Activated CD4-positive, alpha-beta T cell treated with anti-CD3 and anti-CD28 coated beads, Interleukin-2, Interleukin-4, amounts not matched to agents 100 ng/mL and 50 ng/mL, durations not matched to agents 16 hours and 8 hours (primary cell): ENCODE results near the gene GNAI2.
A peak's percentile ranks its signal among the peaks of the same experiment; 100 is the strongest.
"Not testable (repeated sequence)": the region's sequence is repeated elsewhere in the genome, so short reads cannot be mapped to it uniquely, and the experiment has no call there.

Source experiments
- DNase-seq: peaks from one replicate; pipeline ENCODE4 v3.0.0-alpha.2; 2020; ENCODE audit warnings: low spot score

Gene GNAI2

DNA sequence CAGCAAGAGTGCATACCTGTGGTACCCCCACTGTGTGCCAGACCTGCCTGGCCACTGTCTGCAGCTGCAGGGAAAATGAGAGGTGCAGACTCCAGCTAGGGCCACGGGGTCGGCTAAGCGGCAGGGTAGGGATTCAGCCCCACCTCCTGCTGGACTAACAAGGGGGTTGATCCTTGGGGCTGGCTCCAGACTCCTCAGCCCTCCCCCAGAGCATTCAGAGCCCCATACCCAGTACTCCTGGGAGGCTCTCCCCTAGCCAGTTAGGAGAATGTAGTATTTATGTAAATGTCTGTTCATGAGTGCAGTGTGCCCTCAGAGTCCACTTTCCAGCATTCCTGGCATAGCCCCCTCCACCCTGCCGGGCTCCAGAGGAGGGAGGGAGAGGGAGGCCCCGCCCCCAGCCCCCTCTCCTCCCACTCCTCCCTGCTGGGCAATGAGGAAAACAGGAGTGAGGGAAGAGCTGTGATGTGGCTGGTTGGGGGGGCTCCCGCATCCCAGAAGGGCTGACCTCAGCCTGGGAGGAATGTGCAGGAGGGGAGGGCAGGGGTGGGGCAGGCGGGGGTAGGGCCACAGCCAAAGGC lies 28.5 kb downstream of the GNAI2 start:
- DNase-seq, result no peak

GRCh38 chr3:50264964-50265485 lies 29.0 kb downstream of the GNAI2 start:
- DNase-seq, result no peak

DNA sequence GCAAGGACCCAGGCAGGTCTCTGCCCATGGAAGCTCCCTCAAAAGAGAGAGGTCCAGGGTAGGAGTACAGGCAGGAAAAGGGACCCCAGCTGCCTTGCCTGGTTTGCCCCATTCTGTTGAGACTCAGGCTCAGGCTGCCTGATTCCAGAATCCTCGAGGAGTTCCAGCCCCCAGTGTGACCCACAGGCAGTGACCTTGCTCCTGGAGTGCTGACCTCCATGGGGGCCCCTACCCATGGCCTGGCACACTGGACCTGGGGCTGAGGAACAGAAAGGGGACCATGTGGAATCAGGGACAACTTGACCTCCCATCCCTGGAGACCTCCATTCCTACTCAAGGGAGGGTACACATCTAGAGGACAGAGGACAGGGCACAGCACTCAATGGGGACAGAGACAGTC lies 29.6 kb downstream of the GNAI2 start:
- no peak for DNase-seq

DNA sequence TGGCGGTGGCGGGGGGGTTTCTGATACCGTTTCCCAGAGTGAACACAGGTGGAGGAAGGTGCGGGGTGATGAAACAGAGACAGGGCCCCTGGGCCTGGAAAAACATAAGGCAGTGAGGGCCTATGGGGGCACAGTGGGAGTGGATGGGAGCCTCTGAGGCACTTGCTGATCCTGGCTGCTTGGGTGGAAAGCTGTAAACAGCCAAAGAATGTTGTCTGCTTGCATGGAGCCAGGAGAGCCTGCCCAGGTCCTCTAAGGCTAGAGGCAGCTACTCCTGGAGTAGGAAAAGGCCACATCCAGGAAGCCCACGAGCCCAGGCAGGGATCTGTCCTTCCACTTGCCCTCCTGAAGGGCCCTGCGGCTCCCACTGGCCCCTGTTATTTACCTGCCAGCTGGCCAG lies 30.0 kb downstream of the GNAI2 start:
- no peak for DNase-seq

DNA sequence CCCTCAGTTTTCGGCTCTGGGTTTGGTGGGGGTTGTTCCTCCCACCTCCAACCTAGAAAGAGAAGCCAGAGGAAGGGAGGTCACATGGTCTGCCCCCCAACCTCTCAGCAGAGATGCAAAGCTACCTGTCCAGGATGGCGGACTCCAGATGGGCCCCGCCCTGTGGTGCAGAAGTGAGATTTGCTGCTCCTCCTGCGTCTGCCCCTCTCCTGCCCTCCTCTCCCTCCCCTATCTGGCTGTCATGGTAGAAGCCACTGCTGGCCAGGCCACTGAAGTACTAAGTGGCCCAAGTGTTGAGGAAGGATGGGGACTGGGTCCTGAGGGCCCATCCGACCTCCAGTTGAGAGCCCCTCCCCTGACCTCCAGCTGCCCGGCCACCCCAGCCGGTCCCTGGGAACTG lies 30.8 kb downstream of the GNAI2 start:
- DNase-seq, result no peak

- no peak for DNase-seq
Measured at GRCh38 chr3:50267280-50267913, 31.4 kb downstream of the GNAI2 start.

DNA sequence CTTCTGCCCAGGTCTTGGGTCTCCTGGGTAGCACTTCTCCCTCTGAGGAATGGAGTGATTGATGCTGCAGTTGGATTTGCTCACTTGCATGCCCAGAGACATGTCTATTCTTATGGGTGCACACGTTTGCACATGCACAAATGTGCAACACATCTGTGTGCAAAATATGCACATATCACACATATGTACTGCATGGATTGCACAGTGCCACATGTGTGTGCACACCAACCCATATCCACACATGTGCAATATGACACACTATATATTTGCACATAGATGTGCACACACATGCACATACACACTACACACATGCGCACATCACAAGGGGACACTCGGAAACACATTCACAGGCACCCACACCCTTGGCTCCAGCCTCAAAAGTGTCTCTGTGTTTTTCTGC lies 32.3 kb downstream of the GNAI2 start:
- no peak for DNase-seq

GRCh38 chr3:50268703-50269451 lies 32.9 kb downstream of the GNAI2 start, which contains the start of gene SEMA3B:
Gene SEMA3B, plus strand, starts transcription at chr3:50269147. Its CDS starts 94 bp downstream, at chr3:50269241.
- DNase-seq, result no peak

GRCh38 chr3:50269460-50269859 lies 33.5 kb downstream of the GNAI2 start:
- DNase-seq, result no peak

DNA sequence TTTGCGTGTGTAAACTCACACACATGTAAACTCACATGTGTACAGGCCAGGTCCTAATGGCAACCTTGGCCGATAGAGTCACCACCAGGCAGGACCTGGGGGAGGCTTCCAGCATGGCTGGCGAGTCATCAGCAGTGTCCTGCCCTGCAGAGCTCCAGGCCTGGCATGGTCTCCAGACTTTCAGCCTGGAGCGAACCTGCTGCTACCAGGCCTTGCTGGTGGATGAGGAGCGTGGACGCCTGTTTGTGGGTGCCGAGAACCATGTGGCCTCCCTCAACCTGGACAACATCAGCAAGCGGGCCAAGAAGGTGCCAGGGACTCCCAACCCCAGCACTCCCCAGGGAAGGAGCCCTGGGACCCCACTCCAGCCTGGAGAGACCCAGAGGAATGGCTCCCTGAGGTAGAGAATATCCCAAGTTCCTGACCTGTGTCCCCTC lies 34.0 kb downstream of the GNAI2 start:
- no peak for DNase-seq

GRCh38 chr3:50270422-50271224 lies 34.6 kb downstream of the GNAI2 start:
- no peak for DNase-seq

DNA sequence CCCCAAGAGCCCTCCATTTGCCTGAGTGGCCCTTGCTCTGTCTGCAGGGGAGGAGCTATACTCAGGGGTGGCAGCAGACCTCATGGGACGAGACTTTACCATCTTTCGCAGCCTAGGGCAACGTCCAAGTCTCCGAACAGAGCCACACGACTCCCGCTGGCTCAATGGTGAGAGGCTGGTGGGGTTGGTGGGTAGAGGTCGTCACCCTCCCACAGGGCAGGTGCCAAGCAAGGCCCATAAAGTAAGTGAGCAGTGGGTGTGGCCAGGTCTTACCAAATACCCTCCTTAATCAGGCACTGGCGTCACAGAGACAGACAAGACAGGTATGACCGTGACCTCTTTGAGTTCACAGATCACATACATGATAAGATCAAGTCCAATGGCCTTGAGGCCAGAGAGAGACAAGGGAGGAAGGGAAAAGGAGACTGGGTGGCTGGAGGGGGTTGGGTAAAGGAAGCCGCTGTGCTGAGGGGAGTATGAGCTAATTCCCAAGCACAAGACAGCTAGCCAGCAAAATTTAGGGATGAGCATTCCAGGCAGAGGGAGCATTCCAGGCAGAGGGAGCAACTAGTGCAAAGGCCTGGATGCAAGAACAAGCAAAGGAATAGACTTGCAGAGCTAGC lies 35.4 kb downstream of the GNAI2 start:
- DNase-seq, result no peak

- DNase-seq, result not testable (repeated sequence)
Measured at GRCh38 chr3:50272538-50272910, 36.5 kb downstream of the GNAI2 start.

- peak; percentile 93 for DNase-seq
Measured at GRCh38 chr3:50272911-50273688, 37.1 kb downstream of the GNAI2 start.

DNA sequence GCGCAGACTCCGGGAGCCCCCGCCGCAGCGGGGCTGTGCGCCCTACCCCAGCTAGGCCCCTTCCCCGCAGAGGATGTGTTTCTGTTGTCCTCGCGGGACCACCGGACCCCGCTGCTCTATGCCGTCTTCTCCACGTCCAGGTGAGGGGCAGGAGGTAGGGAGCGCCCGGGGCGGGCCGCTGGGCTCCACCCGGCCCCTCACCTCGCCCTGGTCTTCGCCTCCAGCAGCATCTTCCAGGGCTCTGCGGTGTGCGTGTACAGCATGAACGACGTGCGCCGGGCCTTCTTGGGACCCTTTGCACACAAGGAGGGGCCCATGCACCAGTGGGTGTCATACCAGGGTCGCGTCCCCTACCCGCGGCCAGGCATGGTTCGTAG lies 37.7 kb downstream of the GNAI2 start:
- DNase-seq, result no peak

DNA sequence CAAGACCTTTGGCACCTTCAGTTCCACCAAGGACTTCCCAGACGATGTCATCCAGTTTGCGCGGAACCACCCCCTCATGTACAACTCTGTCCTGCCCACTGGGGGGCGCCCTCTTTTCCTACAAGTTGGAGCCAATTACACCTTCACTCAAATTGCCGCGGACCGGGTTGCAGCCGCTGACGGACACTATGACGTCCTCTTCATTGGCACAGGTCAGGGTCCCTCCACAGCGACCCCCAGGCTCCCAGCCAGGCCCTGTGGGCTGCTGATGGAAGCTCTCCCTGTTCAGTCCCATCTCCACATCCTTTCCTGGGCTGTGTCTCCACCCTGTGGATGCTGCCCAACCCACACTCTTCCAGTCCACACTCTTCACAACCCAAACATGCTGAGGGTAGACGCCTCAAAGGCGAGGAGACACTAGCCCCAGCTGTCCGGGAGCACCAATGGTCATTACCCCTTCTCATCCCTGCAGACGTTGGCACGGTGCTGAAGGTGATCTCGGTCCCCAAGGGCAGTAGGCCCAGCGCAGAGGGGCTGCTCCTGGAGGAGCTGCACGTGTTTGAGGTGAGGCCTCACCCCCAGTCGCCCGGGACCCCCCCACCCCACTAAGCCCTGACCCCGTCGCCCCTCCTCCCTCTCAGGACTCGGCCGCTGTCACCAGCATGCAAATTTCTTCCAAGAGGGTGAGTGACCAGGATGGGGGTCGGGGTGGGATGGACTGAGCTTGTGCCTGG lies 38.5 kb downstream of the GNAI2 start:
- DNase-seq, result peak; percentile 78

DNA sequence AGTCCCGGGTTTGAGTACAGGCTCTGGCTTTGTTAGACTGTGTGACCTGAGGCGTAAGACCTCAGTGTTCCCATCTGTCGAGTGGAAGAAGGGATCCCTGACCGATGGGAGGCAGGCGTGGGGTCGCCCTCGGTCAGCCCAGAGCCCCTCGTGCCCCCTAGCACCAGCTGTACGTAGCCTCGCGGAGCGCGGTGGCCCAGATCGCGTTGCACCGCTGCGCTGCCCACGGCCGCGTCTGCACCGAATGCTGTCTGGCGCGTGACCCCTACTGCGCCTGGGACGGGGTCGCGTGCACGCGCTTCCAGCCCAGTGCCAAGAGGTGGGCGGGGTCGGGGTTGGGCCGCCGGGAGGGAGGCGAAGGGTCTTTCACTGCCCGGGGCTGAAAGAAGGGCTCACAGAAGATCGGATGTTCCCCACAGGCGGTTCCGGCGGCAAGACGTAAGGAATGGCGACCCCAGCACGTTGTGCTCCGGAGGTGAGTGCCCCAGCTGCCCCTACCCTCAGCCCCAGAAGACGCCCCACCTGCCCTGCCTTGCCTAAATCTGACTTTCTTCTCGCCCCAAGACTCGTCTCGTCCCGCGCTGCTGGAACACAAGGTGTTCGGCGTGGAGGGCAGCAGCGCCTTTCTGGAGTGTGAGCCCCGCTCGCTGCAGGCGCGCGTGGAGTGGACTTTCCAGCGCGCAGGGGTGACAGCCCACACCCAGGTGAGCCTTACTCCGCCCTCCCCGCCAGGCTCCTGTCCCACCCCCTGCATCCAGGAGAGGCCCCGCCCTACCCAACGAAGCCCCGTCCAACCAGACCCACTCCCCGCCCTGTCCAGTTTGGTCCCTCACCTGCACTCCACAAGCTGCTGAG lies 39.4 kb downstream of the GNAI2 start:
- DNase-seq, result no peak

DNA sequence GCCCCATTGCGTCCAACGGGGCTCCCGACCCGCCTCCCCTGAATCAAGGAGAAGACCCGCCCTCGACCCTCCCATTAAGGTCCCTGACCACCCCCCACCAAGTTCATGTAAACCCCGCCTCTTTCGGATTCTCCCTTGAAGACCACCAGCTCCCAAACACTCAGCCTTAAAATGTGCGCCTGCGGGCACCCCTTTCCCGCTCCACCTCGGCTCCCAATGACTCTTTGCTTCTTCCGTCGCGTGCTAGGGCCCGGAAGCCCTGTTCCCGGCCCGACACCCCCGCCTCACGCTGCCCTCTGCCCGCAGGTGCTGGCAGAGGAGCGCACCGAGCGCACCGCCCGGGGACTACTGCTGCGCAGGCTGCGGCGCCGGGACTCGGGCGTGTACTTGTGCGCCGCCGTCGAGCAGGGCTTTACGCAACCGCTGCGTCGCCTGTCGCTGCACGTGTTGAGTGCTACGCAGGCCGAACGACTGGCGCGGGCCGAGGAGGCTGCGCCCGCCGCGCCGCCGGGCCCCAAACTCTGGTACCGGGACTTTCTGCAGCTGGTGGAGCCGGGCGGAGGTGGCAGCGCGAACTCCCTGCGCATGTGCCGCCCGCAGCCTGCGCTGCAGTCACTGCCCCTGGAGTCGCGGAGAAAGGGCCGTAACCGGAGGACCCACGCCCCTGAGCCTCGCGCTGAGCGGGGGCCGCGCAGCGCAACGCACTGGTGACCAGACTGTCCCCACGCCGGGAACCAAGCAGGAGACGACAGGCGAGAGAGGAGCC lies 40.2 kb downstream of the GNAI2 start:
- peak; percentile 15 for DNase-seq

DNA sequence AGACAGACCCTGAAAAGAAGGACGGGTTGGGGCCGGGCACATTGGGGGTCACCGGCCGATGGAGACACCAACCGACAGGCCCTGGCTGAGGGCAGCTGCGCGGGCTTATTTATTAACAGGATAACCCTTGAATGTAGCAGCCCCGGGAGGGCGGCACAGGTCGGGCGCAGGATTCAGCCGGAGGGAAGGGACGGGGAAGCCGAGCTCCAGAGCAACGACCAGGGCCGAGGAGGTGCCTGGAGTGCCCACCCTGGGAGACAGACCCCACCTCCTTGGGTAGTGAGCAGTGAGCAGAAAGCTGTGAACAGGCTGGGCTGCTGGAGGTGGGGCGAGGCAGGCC lies 40.7 kb downstream of the GNAI2 start:
- no peak for DNase-seq
